HCT116 (cell line): ENCODE measurements around the gene PDE4D. TPM values are rescaled to one million over a fixed set of nuclear protein-coding genes. Genes with fewer than 3 reads are reported as not detected.

Source experiments
- ATAC-seq: fragments of 200-7000 bp; cut with Tn5 transposase; 2 replicates; pipeline ENCODE4 v1.9.1; 2020; ENCODE audit warnings: mild to moderate bottlenecking, moderate library complexity
- BruUV-seq: library from RNA; stranded (reverse); fragments of 400-500 nt; replicated peaks from 2 replicates; lab custom pipeline; 2021; lab: Mats Ljungman, UMichigan
- CTCF ChIA-PET: fragments of 300-600 bp; sonication (Branson Sonifier 250); formaldehyde crosslinking; loops from one replicate; lab custom pipeline; 2021; ENCODE audit warnings: antibody characterized with exemption; lab: Charles Lee
- POLR2A ChIA-PET: fragments of 300-600, 350-600 bp; sonication (Branson Sonifier 250); formaldehyde crosslinking; loops from one replicate; lab custom pipeline; 2021; ENCODE audit warnings: antibody characterized with exemption; lab: Charles Lee
- RAD21 ChIA-PET, 2 experiments: fragments of 300-600 bp; sonication (Branson Sonifier 250); formaldehyde crosslinking; loops; one replicate each; lab custom pipeline; 2023; ENCODE audit warnings: low total read pairs in 2 of 2; ENCODE audit not compliant: uncharacterized antibody in 2 of 2, unreplicated experiment in 2 of 2, low non-redundant PET in 1 of 2; lab: Charles Lee
- DNase-seq: peaks from one replicate; pipeline ENCODE4 v3.0.0-alpha.2; 2010; ENCODE audit warnings: low read depth, low spot score
- H2AFZ ChIP-seq: fragments of 200-600 bp; shearing (Covaris generic), sonication (generic); 2 replicates; pipeline ENCODE4 v1.6.1; 2017; ENCODE audit warnings: low read depth, mixed run types, mixed read lengths, antibody characterized with exemption, low read length; ENCODE audit not compliant: poor library complexity, severe bottlenecking
- H3K27ac ChIP-seq: 2 replicates; pipeline ENCODE4 v1.5.1; 2012; ENCODE audit warnings: low read depth, low read length
- H3K27me3 ChIP-seq: fragments of 200-600 bp; sonication (generic); 2 replicates; pipeline ENCODE4 v1.6.1; 2016; ENCODE audit warnings: mixed run types, low read length, mixed read lengths; ENCODE audit not compliant: insufficient read depth
- H3K36me3 ChIP-seq, 2 experiments: fragments of 200-500 bp in 1 of 2; fragments of 200-600 bp in 1 of 2; sonication (Bioruptor generic) in 1 of 2; sonication (generic) in 1 of 2; 2 replicates each; pipeline versions ENCODE4 v1.5.1 to v1.6.1; 2014 to 2016; ENCODE audit warnings: low read length in 2 of 2, inconsistent platforms in 1 of 2, mixed read lengths in 1 of 2, mixed run types in 1 of 2; ENCODE audit not compliant: insufficient read depth in 2 of 2, control insufficient read depth in 1 of 2
- H3K4me1 ChIP-seq, 2 experiments: fragments of 200-600 bp in 1 of 2; sonication (generic) in 1 of 2; 2 replicates each; pipeline versions ENCODE4 v1.5.1 to v1.6.1; 2012 to 2017; ENCODE audit warnings: low read length in 2 of 2, inconsistent platforms in 1 of 2, mild to moderate bottlenecking in 1 of 2, mixed read lengths in 1 of 2, mixed run types in 1 of 2, moderate library complexity in 1 of 2; ENCODE audit not compliant: insufficient read depth in 2 of 2, control insufficient read depth in 1 of 2
- H3K4me2 ChIP-seq: fragments of 200-600 bp; sonication (generic); 2 replicates; pipeline ENCODE4 v1.6.1; 2017; ENCODE audit warnings: mixed run types, low read length, mixed read lengths
- H3K4me3 ChIP-seq, 2 experiments: fragments of 200-600 bp in 1 of 2; sonication (generic) in 1 of 2; replicated peaks in 1 of 2; 2 replicates each; pipeline ENCODE4 v1.5.1; 2011 to 2016; ENCODE audit warnings: low read length in 2 of 2, control low read depth in 1 of 2, low read depth in 1 of 2, mild to moderate bottlenecking in 1 of 2, mixed read lengths in 1 of 2, mixed run types in 1 of 2
- H3K79me2 ChIP-seq: fragments of 200-600 bp; sonication (generic); 2 replicates; pipeline ENCODE4 v1.6.1; 2017; ENCODE audit warnings: mild to moderate bottlenecking, mixed run types, low read length, moderate library complexity, mixed read lengths; ENCODE audit not compliant: insufficient read depth
- H3K9ac ChIP-seq: fragments of 200-600 bp; sonication (generic); 2 replicates; pipeline ENCODE4 v1.6.1; 2016; ENCODE audit warnings: low read length, mixed read lengths
- H3K9me2 ChIP-seq: fragments of 200-600 bp; sonication (generic), shearing (Covaris generic); 2 replicates; pipeline ENCODE4 v1.6.1; 2017; ENCODE audit warnings: mixed run types, mild to moderate bottlenecking, moderate library complexity; ENCODE audit not compliant: insufficient read depth
- H3K9me3 ChIP-seq, 2 experiments: fragments of 200-500 bp in 1 of 2; fragments of 200-600 bp in 1 of 2; sonication (Bioruptor generic) in 1 of 2; sonication (generic) in 1 of 2; 2 replicates each; pipeline ENCODE4 v1.6.1; 2014 to 2017; ENCODE audit warnings: low read length in 2 of 2, mixed read lengths in 2 of 2, inconsistent platforms in 1 of 2, low read depth in 1 of 2, mild to moderate bottlenecking in 1 of 2, mixed run types in 1 of 2, moderate library complexity in 1 of 2; ENCODE audit not compliant: control insufficient read depth in 1 of 2, insufficient read depth in 1 of 2
- H4K20me1 ChIP-seq: fragments of 200-600 bp; sonication (generic), shearing (Covaris generic); 2 replicates; pipeline ENCODE4 v1.6.1; 2017; ENCODE audit warnings: mixed run types, mild to moderate bottlenecking, moderate library complexity; ENCODE audit not compliant: insufficient read depth
- POLR2AphosphoS5 ChIP-seq: IDR thresholded peaks from 2 replicates; pipeline ENCODE4 v1.6.1; 2011; ENCODE audit warnings: mild to moderate bottlenecking, low read depth, low read length, moderate library complexity
- RAD21 ChIP-seq: IDR thresholded peaks from 2 replicates; pipeline ENCODE4 v1.6.1; 2012; ENCODE audit warnings: low read depth, mild to moderate bottlenecking
- SIN3A ChIP-seq: IDR thresholded peaks from 2 replicates; pipeline ENCODE4 v1.6.1; 2012; ENCODE audit warnings: low read depth
- ZNF274 ChIP-seq: fragments of 200-500 bp; sonication (Bioruptor generic); IDR thresholded peaks from 2 replicates; pipeline ENCODE4 v1.6.1; 2014; ENCODE audit warnings: mild to moderate bottlenecking, low read depth, low read length, inconsistent platforms
- intact Hi-C: fragments of 100-400 bp; cut with micrococcal nuclease; formaldehyde crosslinking; loops from 2 replicates; pipeline ENCODE4 v1.10.0; 2022
- total RNA-seq: library from RNA; stranded (reverse); gene quantifications from one replicate; pipeline ENCODE4 v1.2.1, GENCODE V29; 2021; ENCODE audit not compliant: unreplicated experiment
- TF ChIP-seq, protein P1 (sequence below): IDR thresholded peaks from 2 replicates; pipeline ENCODE4 v1.6.1; 2011; ENCODE audit warnings: mild to moderate bottlenecking, low read length, moderate library complexity; ENCODE audit not compliant: insufficient replicate concordance; ENCODE audit errors: extremely low read depth

The PDE4D gene
- total RNA-seq, 1 experiment from 2014 or later, result 1.1 TPM

DNA sequence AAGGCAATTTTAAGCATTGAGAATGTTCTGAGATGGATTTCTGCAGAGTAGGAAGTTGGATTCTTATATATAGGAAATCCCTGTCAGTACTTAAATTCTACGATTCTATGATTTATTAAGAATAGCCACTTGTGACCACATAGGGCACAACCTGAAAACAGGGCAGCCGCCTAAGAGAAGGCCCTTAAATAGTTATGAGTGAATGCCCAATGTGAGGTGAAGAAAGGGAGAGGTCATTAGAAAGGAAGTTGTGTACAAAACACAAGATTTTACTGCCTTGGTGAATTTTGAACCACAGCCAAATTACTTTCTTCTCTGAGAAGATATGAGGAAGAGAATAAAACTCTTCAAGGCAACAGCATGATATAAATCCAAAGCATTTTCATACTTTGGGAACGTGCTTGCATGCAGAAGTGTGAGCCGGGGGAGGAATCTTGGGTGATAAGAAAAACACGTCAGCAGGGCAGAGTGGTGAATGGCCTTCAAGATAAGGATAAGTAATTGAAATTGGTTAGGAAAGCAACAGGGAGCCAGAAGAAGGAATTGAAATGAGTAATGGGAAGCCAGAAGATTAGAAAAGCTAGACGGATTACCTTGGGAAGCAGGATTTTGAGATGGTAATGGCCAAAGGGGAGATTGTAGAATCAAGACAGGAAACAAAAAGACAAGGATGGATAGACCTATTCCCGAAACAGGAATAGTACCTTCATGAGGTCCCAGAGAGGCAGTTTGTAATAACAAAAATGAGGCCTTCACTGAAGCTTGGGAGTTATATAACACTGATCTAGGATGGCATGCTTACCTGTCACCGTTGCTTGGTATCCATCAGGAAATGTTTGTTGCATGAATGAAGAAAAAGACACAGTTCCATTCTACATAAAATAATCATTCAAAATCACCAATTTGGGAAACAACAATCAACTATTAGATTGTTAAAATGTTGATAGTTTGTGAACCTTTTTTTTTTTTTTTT lies 244.3 kb downstream of the PDE4D start:
- ChIA-PET POLR2A (no interaction called here), RAD21 (no interaction called here), CTCF (no interaction called here)
- no peaks in the 10 kb centered on the region for H4K20me1 ChIP-seq
- H3K27ac ChIP-seq, result no peak overlapping the region
- no peak overlapping the region for H3K4me3 ChIP-seq
- no peak overlapping the region for H2AFZ ChIP-seq
- ATAC-seq (no peak), DNase-seq (no peak)
- intact Hi-C loops, result no loop called here
- no peak overlapping the region for H3K9ac ChIP-seq
- H3K9me2 ChIP-seq, result no peaks in the 10 kb centered on the region
- no peak for TF ChIP-seq SIN3A
- no peak for TF ChIP-seq ZNF274
- no peak for TF ChIP-seq POLR2AphosphoS5
- TF ChIP-seq, protein P1, sequence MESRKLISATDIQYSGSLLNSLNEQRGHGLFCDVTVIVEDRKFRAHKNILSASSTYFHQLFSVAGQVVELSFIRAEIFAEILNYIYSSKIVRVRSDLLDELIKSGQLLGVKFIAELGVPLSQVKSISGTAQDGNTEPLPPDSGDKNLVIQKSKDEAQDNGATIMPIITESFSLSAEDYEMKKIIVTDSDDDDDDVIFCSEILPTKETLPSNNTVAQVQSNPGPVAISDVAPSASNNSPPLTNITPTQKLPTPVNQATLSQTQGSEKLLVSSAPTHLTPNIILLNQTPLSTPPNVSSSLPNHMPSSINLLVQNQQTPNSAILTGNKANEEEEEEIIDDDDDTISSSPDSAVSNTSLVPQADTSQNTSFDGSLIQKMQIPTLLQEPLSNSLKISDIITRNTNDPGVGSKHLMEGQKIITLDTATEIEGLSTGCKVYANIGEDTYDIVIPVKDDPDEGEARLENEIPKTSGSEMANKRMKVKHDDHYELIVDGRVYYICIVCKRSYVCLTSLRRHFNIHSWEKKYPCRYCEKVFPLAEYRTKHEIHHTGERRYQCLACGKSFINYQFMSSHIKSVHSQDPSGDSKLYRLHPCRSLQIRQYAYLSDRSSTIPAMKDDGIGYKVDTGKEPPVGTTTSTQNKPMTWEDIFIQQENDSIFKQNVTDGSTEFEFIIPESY, result no peak
- TF ChIP-seq RAD21, result no peak
- H3K4me2 ChIP-seq, result no peak overlapping the region
- peaks cover 12% of the 10 kb centered on the region; the same call in 1 of the 2 replicates for H3K27me3 ChIP-seq
- H3K36me3 ChIP-seq, result no peaks in the 10 kb centered on the region
- no peaks in the 10 kb centered on the region for H3K79me2 ChIP-seq
- no peaks in the 10 kb centered on the region for H3K9me3 ChIP-seq
- no peaks in the 10 kb centered on the region for H3K4me1 ChIP-seq
- BruUV-seq, result no TSS peak
